HG02588 (cell line): ENCODE measurements around the gene NPIPB12.
"Not testable (repeated sequence)": the region's sequence is repeated elsewhere in the genome, so short reads cannot be mapped to it uniquely, and the experiment has no call there.

Experiments
- ATAC-seq: cut with Tn5 transposase; IDR thresholded peaks from one replicate; pipeline ENCODE4 v1.9.1; 2021; ENCODE audit warnings: mild to moderate bottlenecking, moderate library complexity; ENCODE audit not compliant: unreplicated experiment

NPIPB12 gene

DNA sequence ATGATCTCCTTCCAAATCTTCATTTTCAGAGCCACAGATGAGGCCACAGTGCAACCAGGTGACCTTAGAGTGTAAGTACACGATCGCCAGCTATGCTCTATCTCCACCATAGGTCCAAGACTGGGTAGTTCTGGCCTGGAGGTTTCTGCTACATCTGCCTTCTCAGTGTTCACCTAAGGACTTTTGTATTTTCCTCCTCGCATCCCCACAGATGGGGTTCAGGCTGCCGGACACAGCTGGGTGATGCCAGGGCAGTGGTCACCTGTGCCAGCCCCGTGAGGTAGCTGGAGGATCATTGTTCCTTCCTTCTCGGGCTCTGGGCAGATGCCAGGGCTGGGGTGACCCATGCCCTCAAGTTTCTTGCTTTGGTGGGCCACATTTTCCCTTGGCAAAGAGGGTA is at the start of gene NPIPB12:
NPIPB12 (minus strand) TSS at position 101 of the 400 bp plus-strand sequence.
- ATAC-seq: not testable (repeated sequence)

- ATAC-seq: not testable (repeated sequence)
Measured at GRCh38 chr16:29521520-29521919, 15.3 kb upstream of the NPIPB12 start.

- not testable (repeated sequence) for ATAC-seq
Measured at GRCh38 chr16:29482276-29482675, 23.9 kb downstream of the NPIPB12 start.

GRCh38 chr16:29472065-29472464 is 34.1 kb downstream of the NPIPB12 start:
- ATAC-seq: not testable (repeated sequence)

GRCh38 chr16:29469660-29470059 is 36.5 kb downstream of the NPIPB12 start:
- ATAC-seq: not testable (repeated sequence)

DNA sequence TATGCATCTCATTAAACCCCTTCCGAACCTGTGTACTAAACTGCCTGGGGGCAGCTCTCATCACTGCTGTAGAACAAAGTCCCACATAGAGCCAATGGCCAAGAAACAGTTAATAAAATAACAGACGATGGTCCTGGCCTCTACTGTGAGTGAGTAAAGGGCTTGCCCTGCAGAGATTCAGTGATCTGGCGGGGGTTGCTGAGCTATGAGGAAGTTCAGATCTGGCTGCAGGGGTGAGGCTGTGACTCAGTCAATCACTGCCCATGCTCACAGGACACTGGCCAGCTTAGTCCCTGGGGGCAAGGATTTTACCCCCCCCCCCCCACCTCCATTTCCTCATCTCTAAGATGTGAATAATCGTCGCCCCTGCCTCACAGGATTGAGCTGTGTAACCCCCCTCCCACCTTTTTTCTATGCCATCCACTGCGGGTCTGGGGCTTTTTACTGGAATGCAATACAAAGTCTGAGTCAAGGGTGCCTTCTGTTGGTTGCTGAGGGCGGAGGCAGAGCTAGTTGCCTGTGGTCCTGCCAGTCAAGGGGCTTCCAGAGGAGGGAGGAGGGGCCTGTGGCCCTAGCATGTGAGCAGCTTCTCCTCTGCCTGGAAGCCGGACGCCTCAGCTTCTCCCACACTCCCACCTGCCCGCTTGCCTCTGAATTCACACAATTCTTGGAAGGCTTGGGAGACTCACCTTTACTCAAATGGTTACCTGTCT is 38.4 kb downstream of the NPIPB12 start:
- ATAC-seq: not testable (repeated sequence)

DNA sequence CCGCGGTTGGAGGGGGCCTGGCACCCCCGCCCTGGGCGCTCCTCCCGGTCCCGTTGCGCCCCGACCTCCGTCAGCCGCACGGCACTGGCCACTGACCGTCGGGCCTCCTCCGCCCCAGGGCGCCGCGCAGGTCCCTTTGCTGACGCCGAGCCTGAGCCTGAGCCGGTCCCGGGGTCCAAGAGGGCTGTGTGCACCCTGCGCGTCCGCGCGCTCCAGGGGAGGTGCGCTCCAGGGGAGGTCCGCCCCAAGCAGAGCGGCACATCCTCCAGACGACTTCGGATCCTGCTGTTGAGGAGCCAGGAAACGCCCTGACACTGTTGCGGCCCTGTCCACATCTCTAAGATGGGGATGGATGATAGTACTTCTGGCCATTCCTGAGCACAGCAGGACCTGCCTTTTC is 39.3 kb downstream of the NPIPB12 start:
- ATAC-seq: not testable (repeated sequence)

DNA sequence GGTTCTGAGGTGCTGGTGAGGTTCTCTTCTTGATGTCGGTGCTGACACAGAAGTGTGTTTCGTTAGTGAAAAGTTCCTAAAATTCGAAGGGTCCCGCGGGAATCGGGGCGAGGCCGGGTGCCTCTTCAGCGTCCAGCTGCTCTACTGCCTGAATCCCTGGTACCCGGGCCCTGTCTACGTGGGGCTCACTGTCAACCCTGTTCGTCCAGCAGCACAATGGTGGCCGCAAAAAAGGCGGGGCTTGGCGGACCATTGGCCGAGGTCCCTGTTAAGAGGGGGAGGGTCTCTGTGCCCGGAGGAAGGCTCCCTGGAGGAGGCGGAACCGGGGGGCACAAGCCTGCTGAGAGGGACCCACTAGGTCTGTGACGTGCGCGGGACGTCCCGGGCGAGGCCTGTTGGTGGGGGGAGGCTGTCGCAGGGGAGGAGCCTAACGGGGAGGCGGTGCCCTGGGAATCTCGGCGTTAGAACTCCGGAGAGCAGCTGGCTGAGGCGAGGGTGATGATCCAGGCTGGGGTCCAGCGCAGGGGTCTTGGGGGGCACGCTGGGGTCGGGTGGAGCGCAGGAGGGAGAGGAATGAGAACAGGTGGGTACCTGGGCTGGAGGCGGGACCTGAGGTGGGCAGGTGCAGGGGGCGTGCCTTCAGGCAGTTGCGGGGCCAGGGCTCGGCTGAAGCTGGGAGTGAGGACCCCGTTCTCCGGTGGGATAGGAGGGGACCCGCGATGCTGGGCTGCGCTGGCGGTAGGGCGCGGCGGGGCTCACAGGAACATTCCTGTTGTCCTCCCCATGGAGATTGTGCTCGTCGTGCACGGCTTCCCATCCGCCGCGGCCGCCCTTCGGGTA is 40.0 kb downstream of the NPIPB12 start:
- not testable (repeated sequence) for ATAC-seq

GRCh38 chr16:29460647-29461030 is 45.6 kb downstream of the NPIPB12 start:
- not testable (repeated sequence) for ATAC-seq

GRCh38 chr16:29459706-29460646 is 46.2 kb downstream of the NPIPB12 start, which contains the start of gene SULT1A4:
Gene SULT1A4, plus strand, starts transcription at chr16:29459913. Its CDS starts 1,473 bp downstream, at chr16:29461386.
- ATAC-seq: not testable (repeated sequence)

GRCh38 chr16:29457660-29458059 is 48.5 kb downstream of the NPIPB12 start:
- not testable (repeated sequence) for ATAC-seq

GRCh38 chr16:29454828-29455227 is 51.4 kb downstream of the NPIPB12 start:
- peak; percentile 48 for ATAC-seq

- ATAC-seq: peak; percentile 84
Measured at GRCh38 chr16:29454269-29454668, 51.9 kb downstream of the NPIPB12 start, which contains the start of the genes BOLA2 and SLX1B. Gene BOLA2, minus strand, starts transcription at chr16:29454351. Its CDS starts 98 bp downstream, at chr16:29454253. Gene SLX1B, plus strand, starts transcription at chr16:29454533.

GRCh38 chr16:29453754-29454153 is 52.5 kb downstream of the NPIPB12 start:
- ATAC-seq: peak; percentile 3
